Measurements from ENCODE around the gene RPTOR. TPM values are rescaled to one million over a fixed set of nuclear protein-coding genes. Genes with fewer than 3 reads are reported as not detected.
A peak's percentile ranks its signal among the peaks of the same experiment; 100 is the strongest.

Gene RPTOR
- total RNA-seq, 3 donors from 2014 or later (not counting 1 experiment from before 2014, with no cell fraction given): 49.2 to 63.6 (median 55.4) TPM

- no peak for DNase-seq
- Mint-ChIP-seq H3K27me3 (ENCODE audit: low read depth in 2 of 2) (no peaks in the 10 kb centered on the region), H3K27ac (no peak overlapping the region), H3K36me3 (no peaks in the 10 kb centered on the region), H3K4me1 (peaks cover 9 to 22% of the 10 kb centered on the region in 2 donors), H3K4me3 (no peak overlapping the region), H3K9me3 (no peaks in the 10 kb centered on the region)
- H3K27me3 ChIP-seq (ENCODE audit: control insufficient read depth, insufficient read depth, low read length): no peaks in the 10 kb centered on the region
- ATAC-seq: no peak
- intact Hi-C loops (cut with micrococcal nuclease): no loop called here
- H3K27ac ChIP-seq (ENCODE audit: low read length): no peak overlapping the region
- WGBS (ENCODE audit: insufficient coverage): 96% methylated on average over 15 of the region's 15 CpGs
- TF ChIP-seq, protein P1, sequence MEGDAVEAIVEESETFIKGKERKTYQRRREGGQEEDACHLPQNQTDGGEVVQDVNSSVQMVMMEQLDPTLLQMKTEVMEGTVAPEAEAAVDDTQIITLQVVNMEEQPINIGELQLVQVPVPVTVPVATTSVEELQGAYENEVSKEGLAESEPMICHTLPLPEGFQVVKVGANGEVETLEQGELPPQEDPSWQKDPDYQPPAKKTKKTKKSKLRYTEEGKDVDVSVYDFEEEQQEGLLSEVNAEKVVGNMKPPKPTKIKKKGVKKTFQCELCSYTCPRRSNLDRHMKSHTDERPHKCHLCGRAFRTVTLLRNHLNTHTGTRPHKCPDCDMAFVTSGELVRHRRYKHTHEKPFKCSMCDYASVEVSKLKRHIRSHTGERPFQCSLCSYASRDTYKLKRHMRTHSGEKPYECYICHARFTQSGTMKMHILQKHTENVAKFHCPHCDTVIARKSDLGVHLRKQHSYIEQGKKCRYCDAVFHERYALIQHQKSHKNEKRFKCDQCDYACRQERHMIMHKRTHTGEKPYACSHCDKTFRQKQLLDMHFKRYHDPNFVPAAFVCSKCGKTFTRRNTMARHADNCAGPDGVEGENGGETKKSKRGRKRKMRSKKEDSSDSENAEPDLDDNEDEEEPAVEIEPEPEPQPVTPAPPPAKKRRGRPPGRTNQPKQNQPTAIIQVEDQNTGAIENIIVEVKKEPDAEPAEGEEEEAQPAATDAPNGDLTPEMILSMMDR (IDR thresholded peaks at IDR 0.05): no peak
- no peaks in the 10 kb centered on the region for H3K36me3 ChIP-seq (ENCODE audit: control insufficient read depth, insufficient read depth, low read length)
- H3K9me3 ChIP-seq (ENCODE audit: control insufficient read depth, insufficient read depth, low read length): no peaks in the 10 kb centered on the region
- peaks cover 22% of the 10 kb centered on the region for H3K4me1 ChIP-seq (ENCODE audit: control insufficient read depth, insufficient read depth, low read length)
- H3K4me3 ChIP-seq (ENCODE audit: low read length): no peak overlapping the region
Observed at GRCh38 chr17:80842456-80843013, 297.9 kb downstream of the RPTOR start.

DNA sequence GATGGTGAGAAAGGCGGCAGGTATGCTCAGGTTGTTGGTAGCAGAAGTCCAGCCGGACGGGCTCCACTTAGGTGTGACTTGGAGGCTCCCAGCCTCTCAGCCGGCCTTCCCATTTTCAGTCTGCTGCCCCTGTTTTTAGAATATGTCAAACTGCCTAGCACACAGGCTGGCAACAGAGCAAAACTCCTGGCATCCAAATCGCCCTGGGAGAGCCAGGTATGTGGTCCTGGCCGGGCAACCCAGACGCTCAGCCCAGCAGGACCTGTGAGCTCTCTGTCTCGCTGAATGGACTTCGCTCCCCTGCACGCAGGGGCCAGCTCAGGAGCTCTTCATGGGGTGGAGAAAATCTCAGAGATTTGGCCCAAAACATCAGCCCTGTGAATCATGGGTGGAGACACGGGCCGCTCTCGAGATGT, 299.1 kb downstream of the RPTOR start:
- TF ChIP-seq, protein P1 (IDR thresholded peaks at IDR 0.05): no peak
- H3K27me3 ChIP-seq (ENCODE audit: control insufficient read depth, insufficient read depth, low read length): no peaks in the 10 kb centered on the region
- peaks cover 34% of the 10 kb centered on the region for H3K4me1 ChIP-seq (ENCODE audit: control insufficient read depth, insufficient read depth, low read length)
- WGBS (ENCODE audit: insufficient coverage): 95% methylated on average over 13 of the region's 13 CpGs
- no peaks in the 10 kb centered on the region for H3K9me3 ChIP-seq (ENCODE audit: control insufficient read depth, insufficient read depth, low read length)
- H3K9me3 Mint-ChIP-seq: no peaks in the 10 kb centered on the region
- no peaks in the 10 kb centered on the region for H3K36me3 ChIP-seq (ENCODE audit: control insufficient read depth, insufficient read depth, low read length)
- intact Hi-C loops (cut with micrococcal nuclease): no loop called here
- no peaks in the 10 kb centered on the region for H3K36me3 Mint-ChIP-seq
- ATAC-seq (no peak), DNase-seq (no peak)
- no peak overlapping the region for H3K4me3 ChIP-seq (ENCODE audit: low read length)
- no peak overlapping the region for H3K27ac ChIP-seq (ENCODE audit: low read length)
- no peaks in the 10 kb centered on the region for H3K27me3 Mint-ChIP-seq (ENCODE audit: low read depth in 2 of 2)
- no peak overlapping the region for H3K4me3 Mint-ChIP-seq
- peaks cover 21 to 34% of the 10 kb centered on the region in 2 donors for H3K4me1 Mint-ChIP-seq
- no peak overlapping the region for H3K27ac Mint-ChIP-seq

DNA sequence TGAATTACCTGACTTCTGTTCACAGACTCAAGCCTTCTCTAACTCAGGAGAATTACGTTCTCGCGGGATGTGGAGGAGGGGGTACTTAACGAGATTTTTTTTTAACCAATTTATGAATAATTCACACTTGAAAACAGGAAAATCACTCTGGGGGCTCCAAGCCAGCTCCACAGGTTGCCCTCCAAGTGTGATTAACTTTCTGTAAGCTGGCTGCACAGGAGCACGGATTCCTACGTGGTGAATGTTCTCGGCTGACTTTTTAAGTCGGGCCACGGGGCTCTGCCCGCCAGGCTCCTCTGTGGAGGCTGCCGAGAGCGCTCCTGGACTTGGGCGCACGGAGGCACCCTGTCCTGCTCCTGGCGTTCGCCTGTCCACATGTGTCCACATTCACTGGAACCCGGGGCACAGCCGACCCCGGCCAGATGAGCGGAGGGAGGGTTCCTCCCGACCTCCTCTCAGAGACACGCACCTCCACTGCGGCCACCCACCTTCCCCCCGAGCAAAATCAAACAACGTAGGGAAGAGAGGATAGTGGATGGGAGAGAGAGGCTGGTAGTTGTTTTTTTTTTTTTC, 299.9 kb downstream of the RPTOR start:
- H3K27ac ChIP-seq (ENCODE audit: low read length): no peak overlapping the region
- DNase-seq (no peak), ATAC-seq (no peak)
- no peak overlapping the region for H3K27ac Mint-ChIP-seq
- peak overlapping the region; percentile 28 for H3K4me3 Mint-ChIP-seq
- H3K4me3 ChIP-seq (ENCODE audit: low read length): no peak overlapping the region
- no peaks in the 10 kb centered on the region for H3K9me3 ChIP-seq (ENCODE audit: control insufficient read depth, insufficient read depth, low read length)
- H3K9me3 Mint-ChIP-seq: no peaks in the 10 kb centered on the region
- intact Hi-C loops (cut with micrococcal nuclease): no loop called here
- peaks cover 36% of the 10 kb centered on the region for H3K4me1 ChIP-seq (ENCODE audit: control insufficient read depth, insufficient read depth, low read length)
- H3K36me3 Mint-ChIP-seq: no peaks in the 10 kb centered on the region
- TF ChIP-seq, protein P1 (IDR thresholded peaks at IDR 0.05): no peak
- H3K4me1 Mint-ChIP-seq: peaks cover 22 to 39% of the 10 kb centered on the region in 2 donors
- no peaks in the 10 kb centered on the region for H3K27me3 Mint-ChIP-seq (ENCODE audit: low read depth in 2 of 2)
- WGBS (ENCODE audit: insufficient coverage): 96% methylated on average over 22 of the region's 25 CpGs
- H3K36me3 ChIP-seq (ENCODE audit: control insufficient read depth, insufficient read depth, low read length): no peaks in the 10 kb centered on the region
- no peaks in the 10 kb centered on the region for H3K27me3 ChIP-seq (ENCODE audit: control insufficient read depth, insufficient read depth, low read length)
